Measurements from ENCODE around the gene GSE1.

GSE1 gene

DNA sequence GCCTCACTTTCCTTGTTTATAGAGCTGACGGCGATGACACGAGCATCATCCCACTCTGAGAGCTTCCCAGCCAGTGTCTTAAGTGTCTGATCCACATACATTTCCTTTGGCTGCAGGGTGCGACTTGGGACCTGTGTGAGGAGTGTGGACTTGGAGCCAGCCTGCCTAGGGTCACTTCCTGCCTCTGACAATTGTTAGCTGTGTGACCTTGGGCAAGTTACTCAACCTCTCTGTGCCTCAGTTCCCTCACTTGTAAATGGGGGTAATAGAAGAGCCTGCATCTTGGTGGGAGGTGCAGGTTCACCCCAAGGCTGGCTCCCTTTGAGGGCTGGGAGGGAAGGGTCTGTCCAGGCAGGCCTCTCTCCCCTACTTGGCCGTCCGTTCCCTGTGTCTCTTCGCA is 27.4 kb upstream of the GSE1 start:
- TF ChIP-seq, protein P1, sequence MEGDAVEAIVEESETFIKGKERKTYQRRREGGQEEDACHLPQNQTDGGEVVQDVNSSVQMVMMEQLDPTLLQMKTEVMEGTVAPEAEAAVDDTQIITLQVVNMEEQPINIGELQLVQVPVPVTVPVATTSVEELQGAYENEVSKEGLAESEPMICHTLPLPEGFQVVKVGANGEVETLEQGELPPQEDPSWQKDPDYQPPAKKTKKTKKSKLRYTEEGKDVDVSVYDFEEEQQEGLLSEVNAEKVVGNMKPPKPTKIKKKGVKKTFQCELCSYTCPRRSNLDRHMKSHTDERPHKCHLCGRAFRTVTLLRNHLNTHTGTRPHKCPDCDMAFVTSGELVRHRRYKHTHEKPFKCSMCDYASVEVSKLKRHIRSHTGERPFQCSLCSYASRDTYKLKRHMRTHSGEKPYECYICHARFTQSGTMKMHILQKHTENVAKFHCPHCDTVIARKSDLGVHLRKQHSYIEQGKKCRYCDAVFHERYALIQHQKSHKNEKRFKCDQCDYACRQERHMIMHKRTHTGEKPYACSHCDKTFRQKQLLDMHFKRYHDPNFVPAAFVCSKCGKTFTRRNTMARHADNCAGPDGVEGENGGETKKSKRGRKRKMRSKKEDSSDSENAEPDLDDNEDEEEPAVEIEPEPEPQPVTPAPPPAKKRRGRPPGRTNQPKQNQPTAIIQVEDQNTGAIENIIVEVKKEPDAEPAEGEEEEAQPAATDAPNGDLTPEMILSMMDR (IDR thresholded peaks at IDR 0.05; ENCODE audit: insufficient read depth, low read depth, low read length, missing control alignments), result no peak
- DNase-seq (ENCODE audit: low read depth), result no peak
- no peak overlapping the region for H3K4me3 ChIP-seq (ENCODE audit: low read depth, low read length)

DNA sequence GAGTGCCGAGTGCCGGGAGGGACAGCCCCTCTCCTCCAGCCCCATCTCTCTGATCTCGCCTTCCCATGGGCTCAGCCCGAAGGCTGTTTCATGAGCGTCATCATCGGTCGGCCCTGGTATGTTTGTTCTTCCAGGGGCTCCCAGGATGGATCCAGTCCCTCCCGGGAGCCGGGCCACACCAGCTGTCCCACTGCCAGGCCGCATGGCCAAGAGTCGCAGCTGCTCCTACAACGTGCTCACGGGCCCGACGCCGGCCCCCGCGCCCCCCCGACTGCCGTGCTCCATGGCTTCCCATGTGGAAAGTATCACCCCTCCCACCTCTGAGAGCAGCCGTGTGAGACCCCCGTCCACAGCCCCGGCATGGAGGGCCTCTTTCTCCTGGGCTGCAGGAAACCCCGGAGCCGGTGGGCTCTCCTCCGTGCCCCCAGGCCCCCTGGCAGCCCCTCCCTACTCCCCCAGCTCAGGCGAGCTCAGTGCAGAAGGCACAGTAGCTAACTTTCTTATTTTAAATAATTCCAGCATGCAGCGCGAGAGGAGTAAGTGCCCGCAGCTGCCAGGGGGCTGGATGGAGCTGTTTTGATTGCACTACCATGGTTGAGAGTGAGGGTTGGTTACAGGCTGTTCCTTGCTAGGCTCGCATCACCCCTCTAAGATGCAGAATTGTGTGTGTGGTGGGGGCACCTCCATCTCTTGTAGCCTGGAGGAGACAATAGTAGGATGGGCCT is 26.6 kb upstream of the GSE1 start:
- TF ChIP-seq, protein P1 (IDR thresholded peaks at IDR 0.05; ENCODE audit: insufficient read depth, low read depth, low read length, missing control alignments), result no peak
- no peak overlapping the region for H3K4me3 ChIP-seq (ENCODE audit: low read depth, low read length)
- DNase-seq (ENCODE audit: low read depth), result no peak

DNA sequence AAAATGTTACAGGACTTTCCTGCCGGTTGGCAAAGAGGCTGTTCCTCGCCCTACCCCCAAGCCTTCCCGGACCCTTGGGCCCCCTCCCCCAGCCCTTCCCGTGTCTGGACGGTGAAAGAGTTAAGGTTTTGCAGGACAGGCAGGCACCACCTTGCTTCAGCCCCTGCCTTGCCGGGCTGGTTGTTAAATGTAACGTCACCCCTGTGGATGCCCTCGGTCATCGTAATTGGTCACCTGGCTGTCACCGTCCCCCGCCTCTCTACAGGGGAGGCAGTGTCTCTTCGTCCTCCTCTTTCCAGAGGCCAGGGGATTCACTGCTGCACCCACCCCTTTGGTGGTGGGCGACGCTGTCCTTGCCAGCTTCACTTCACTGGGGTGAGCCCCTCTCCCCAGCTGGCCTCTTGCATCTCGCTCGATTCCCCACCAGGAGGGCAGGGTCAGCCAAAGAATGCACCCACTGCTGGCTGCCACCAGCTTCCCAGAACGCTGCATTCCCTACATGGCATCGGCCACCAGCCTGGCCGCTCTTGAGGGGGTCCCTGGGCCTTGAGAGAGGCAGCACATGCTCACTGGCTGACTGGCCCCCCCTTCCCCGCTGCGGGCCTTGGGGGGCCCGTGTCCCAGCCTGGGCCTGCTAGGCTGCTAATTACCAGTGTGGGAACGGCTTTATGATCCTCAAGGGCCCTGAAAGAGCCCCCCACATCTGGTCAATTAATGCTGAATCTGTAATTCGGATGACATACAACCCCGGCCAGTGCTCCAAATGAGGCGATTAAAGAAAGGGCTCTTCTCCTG is 25.2 kb upstream of the GSE1 start:
- TF ChIP-seq, protein P1 (IDR thresholded peaks at IDR 0.05; ENCODE audit: insufficient read depth, low read depth, low read length, missing control alignments), result no peak
- DNase-seq (ENCODE audit: low read depth), result no peak
- no peak overlapping the region for H3K4me3 ChIP-seq (ENCODE audit: low read depth, low read length)

DNA sequence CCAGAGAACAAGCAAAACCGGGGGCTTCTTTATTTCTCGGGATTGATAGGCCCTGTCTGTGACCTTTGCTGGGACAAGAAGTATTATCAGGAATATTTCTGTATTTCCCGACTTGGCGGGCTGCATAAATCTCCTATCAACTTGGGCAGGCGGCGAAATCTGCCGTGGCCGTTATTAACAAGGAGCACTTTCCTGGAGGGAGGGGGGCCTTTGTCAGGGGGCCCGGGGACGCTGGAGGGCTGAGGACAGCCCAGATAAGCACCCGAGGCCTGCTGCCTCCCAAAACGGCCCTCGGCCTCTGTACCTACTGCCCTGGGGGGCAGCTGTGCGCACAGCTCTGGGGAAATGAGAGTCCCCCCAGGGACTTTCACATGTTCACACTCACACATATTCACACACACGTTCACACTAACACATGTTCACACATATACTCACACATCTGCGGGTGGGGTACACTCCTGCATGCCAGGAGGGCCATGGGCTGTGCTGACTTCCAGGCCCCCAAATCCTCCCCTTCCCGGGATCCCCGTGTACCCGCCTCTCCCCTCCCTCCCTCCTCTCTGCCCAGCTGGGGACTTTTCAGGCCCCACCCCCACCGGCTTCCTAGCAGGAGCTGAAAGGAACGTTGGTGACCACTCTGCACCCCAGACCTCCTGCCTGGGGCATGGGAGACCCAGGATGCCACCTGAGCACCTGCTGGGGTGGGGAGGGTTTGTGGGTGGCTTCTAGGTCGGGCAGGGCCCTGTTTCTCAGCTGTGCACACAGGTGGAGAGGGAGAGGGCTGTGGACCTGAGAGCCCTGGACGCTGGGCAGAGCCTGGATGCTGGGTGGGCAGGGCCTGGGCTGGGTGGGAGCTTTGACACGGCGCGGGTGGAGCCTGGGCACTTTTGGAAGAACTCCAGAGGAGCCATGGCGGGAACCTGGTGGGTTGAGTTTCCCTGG is 24.3 kb upstream of the GSE1 start:
- TF ChIP-seq, protein P1 (IDR thresholded peaks at IDR 0.05; ENCODE audit: insufficient read depth, low read depth, low read length, missing control alignments), result no peak
- DNase-seq (ENCODE audit: low read depth), result no peak
- H3K4me3 ChIP-seq (ENCODE audit: low read depth, low read length), result no peak overlapping the region

DNA sequence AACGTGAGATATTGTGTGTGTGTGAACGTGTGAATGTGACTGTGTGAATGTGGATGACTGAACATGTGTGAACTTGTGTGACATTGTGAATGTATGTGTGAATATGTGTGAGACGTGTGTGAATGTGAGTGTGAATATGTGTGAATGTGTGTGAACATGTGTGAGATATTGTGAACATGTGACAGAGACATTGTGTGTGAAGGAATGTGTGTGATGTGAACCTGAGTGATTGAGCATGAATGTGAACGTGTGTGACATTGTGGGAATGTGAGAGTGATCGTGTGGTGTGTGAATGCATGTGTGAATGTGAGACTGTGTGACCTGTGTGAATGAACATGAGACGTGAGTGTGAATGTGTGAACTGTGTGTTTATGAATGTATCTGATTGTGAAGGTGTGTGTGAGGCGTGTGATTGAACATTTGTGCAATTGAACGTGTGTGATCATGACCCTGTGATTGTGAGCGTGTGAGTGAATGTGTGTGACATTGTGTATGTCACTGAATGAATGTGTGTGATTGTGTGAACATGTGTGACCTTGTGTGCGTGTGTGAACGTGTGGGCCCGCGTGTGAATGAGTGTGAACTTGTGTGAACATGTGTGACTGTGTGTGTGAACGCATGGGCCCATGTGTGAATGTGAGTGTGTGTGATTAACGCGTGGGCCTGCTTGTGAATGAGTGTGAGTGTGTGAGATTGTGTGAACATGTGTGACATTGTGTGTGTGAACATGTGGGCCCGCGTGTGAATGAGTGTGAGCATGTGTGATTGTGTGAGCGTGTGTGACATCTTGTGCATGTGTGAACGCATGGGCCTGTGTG is 23.2 kb upstream of the GSE1 start:
- TF ChIP-seq, protein P1 (IDR thresholded peaks at IDR 0.05; ENCODE audit: insufficient read depth, low read depth, low read length, missing control alignments), result no peak
- H3K4me3 ChIP-seq (ENCODE audit: low read depth, low read length), result no peak overlapping the region
- DNase-seq (ENCODE audit: low read depth), result no peak

DNA sequence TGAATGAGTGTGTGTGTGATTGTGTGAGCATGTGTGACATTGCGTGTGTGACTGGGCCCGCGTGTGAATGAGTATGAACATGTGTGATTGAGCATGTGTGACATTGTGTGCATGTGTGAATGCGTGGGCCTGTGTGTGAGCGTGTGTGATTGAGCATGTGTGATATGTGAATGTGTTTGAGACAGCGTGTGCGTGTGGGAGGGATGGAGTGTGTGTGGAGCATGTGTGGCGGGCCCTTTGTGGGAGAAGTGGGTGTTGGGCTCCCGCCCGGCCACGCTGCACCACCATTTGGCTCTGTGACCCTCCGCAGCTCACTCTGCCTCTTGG is 22.7 kb upstream of the GSE1 start:
- H3K4me3 ChIP-seq (ENCODE audit: low read depth, low read length), result no peak overlapping the region
- TF ChIP-seq, protein P1 (IDR thresholded peaks at IDR 0.05; ENCODE audit: insufficient read depth, low read depth, low read length, missing control alignments), result no peak
- DNase-seq (ENCODE audit: low read depth), result no peak
